Measurements from ENCODE around the gene CSPG5. TPM values are rescaled to one million over a fixed set of nuclear protein-coding genes. Genes with fewer than 3 reads are reported as not detected.

CSPG5 gene, protein sequence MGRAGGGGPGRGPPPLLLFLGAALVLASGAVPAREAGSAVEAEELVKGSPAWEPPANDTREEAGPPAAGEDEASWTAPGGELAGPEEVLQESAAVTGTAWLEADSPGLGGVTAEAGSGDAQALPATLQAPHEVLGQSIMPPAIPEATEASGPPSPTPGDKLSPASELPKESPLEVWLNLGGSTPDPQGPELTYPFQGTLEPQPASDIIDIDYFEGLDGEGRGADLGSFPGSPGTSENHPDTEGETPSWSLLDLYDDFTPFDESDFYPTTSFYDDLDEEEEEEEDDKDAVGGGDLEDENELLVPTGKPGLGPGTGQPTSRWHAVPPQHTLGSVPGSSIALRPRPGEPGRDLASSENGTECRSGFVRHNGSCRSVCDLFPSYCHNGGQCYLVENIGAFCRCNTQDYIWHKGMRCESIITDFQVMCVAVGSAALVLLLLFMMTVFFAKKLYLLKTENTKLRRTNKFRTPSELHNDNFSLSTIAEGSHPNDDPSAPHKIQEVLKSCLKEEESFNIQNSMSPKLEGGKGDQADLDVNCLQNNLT
- total RNA-seq, result not detected

DNA sequence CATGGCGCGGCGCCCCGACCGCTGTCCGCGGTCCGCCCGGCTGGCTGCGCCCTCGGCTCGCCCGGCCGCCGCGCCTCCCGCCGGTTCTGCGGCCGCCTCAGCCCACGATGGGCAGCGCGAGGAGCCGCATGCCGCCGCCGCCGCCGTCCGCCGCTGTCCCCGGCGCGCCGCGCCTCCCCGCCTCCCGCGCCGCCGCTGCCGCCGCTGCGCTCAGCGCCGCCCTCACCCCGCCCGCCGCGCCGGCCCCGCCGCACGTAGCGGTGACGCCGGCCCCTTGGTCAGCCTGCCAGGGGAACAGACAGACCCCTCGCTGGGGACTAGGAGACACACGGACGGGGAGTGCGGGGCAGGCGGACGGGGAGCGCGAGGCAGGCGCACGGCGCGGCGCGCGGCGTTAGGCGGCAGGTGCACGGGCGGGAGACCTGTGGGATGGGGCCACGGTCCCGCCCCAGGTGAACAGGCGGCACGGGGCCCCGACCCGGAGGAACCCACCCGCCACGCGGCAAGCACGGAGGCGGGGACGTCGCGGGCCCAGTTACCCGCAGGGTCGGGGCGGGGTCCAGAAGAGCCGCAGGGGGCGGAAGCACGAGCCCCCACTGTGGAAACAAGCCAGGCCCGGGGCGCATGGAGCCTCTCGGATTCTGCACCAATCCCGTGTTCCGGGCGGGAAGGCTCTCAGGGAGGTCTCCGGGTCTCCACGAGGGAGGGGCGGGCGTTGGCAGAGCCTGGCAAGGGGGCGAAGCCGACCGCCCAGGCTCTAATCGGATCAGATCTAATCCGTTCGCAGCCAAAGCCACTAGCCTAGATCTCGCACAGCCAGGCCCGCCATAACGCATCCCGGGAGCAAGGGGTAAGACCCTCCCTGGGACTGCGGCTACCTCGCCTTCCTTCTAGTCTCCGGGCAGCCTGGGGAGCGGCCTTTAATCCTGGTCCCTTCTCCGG, at the start of gene CSPG5:
Gene CSPG5, minus strand, starts transcription at position 175 of the 942 bp plus-strand sequence. Its CDS starts 172 bp downstream, at position 3.
- DNase-seq (ENCODE audit: low spot score), result no peak

DNA sequence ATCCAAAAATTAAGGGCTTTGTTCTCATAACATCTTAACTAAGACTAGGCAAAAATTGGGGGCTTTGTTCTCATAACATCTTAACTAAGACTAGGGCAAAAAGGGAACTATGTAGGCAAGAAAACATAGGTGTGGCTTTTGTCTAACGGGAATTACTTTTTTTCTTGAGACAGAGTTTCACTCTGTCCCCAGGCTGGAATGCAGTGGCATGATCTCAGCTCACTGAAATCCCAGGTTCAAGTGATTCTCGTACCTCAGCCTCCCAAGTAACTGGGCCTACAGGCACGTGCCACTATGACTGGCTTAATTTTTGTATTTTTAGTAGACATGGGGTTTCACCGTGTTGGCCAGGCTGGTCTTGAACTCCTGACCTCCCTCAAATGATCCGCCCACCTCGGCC, 49.8 kb upstream of the CSPG5 start:
- no peak for DNase-seq (ENCODE audit: low spot score)

DNA sequence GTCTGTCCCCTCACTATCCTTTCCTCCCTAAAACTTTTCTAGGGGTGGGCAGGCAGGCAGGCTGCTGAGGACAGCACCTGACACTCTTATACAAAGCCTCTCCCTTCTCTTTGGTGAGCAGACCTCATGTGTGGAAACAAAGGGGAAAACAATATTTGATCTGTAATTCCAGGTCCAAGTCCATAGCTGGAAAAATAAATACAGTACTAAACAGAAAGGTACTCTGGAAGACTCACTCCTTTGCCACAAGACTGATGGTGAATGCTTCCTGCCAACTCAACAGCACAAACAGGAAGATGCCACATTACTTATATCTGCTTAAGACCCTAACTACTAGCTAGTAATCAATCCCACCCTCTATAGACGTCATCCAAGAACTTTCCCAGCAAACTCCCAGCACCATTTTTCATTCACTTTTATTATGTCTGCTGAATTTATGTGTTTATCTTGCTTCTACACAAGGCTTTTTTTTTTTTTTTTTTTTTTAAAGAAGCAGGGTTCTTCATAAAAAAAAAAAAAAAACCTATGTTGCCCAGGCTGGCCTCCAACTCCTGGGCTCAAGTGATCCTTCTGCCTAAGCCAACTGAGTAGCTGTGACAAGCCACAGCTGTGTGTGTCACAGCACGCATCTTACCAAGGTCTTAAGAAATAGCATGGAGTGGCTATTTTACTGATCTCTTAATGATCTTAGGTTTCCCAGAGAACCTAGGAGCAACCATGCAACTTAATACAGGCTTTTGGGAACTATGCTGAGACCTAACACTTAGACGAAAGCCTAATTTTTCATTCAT, 44.2 kb upstream of the CSPG5 start:
- no peak for DNase-seq (ENCODE audit: low spot score)

DNA sequence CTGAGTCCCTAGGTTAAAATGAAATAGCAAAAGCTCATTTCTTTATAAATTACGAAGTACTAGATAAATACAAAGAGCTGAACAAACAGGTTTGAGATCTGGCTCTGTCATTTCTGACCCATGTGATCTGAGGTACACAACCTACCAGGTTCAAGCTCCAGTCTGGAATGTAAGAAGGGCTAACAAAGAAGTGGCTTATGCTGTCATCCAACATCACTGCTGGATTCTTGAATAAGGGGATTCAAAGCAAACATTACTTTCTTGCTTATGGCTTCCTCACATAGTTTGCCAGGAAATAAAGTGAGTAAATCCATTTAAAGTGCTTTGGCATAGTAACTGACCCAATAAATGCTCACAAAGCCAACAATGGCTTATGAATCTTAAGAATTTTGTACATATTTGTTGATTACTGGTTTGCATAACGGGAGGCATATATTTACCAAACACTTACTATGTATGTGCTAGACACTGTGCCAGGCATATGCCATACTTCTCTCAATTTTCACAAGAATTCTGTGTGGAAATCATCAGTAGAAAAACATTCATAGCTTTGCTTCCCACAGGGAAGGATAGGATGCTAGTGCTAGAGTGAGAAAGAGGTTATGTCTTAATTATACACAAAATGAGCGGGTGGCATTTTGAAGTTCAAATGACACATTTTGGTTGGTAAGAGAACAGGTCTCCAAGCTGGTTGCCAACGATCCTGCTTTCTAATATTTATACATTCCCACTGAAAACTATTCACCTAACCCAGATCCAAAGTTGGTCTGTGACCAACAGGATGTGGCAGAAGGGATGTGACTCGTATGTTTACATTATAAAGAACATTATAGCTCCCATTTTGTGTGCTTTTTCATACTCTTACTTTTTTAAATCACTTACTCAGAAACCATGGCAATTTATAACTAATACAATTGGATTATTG, 38.7 kb upstream of the CSPG5 start:
- no peak for DNase-seq (ENCODE audit: low spot score)

DNA sequence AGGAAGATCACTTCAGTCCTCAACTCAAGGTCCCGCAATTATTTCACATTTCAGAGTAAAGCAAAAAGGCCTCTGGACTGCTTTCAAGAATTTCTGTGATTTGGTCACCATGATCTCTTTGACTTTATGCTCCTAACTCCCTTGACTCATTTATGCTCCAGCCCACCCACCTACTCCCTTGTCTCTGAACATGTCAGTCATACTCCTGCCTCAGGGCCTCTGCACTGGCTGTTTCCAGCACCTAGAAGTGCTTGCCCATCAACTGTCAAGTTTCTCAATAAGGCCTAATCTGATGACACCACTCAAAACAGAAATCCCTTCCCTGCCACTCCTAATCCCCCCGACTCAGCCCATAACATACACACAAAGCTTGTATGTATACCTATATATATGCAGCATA, 36.1 kb upstream of the CSPG5 start:
- DNase-seq (ENCODE audit: low spot score), result no peak

DNA sequence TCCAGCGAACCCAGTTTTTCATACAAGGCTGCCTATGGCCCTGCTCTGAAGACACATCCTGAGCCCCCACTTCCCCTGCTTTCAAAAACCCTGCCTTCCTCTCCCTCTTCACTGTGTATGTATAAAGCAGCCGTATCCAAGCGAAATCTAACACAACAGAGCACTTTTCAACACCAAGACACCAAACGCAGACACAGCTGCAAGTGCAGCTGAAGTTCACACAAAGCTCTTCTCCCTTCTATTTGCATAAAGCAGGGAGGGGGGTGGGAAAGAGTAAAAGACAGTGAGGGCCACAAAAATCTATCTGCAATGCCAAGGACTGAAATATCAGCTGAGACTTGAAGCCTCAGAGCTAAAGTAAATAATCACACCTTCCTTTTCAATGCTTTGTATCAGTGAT, 35.1 kb upstream of the CSPG5 start:
- no peak for DNase-seq (ENCODE audit: low spot score)

DNA sequence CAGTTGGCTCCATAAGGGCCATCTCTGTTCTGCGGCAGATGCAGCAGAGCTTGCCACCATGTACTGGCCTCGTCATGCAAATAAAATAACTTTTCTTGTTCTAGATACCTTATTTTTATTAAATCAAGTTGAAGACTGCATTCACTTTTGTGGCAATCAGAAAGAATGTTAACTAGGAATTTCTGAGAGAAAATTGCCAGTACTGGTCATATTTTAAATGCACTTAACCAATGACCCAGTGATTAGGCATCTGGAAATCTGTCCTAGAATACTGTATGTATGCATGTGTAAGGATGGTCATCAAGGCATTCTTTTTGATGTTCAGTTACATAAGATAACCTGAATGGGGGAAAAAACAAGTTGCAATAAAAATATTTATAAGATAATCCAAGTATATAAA, 34.2 kb upstream of the CSPG5 start:
- no peak for DNase-seq (ENCODE audit: low spot score)

DNA sequence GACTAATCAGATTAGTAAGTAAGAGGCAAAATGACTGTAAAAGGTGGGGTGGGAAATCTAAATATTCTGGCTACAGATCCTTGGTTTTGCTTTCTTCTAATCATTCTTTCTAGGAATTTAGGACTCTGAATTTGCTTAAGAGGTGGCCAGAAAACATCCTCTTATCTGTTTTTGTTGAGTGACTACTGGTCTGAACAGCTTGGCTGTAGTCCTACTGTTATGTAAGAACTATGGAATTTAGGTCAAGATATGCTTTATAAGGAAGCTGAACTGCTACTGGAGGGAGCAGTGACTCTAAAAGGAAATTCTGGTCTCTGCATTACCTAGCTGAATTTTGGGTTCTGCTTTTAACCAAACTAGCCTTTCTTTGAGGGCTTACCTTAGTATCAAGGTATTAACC, 33.5 kb upstream of the CSPG5 start:
- no peak for DNase-seq (ENCODE audit: low spot score)

DNA sequence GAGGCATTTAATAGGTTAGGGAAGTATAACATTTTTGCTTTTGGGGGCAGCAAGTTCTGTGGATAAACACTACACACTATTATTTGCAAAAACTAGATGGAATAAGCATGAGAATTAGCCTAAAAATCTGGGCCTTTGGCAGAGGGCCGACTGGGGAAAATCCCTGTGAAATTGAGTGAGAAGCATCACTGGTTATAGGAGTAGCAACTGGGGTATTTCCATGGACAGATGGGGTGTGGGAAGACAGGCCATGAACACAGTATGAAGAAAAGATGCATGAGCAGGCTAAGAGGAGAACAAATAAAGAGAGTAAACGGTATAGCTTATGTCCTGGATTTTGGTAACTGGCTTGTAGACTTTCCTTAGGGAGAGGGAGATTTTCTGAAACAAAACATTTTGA, 32.9 kb upstream of the CSPG5 start:
- no peak for DNase-seq (ENCODE audit: low spot score)

DNA sequence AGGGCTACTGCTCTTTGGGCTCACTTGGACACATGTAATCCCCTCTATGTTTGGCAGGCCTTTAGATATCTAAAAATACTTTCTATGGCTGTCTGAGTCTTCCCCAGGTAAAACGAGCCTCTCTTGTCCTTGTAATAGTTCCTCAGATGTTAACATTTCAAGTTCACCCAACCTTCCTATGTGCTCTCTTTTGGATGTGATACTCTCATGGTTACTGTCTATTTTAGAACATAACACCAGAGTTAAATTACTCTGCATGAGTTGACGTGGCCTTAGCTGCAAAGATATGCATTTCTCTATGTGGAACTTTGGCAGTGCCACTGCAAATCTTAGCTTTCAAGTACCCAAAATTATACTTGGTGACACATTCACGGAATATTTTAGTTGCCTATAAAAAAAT, 31.9 kb upstream of the CSPG5 start:
- DNase-seq (ENCODE audit: low spot score), result no peak

DNA sequence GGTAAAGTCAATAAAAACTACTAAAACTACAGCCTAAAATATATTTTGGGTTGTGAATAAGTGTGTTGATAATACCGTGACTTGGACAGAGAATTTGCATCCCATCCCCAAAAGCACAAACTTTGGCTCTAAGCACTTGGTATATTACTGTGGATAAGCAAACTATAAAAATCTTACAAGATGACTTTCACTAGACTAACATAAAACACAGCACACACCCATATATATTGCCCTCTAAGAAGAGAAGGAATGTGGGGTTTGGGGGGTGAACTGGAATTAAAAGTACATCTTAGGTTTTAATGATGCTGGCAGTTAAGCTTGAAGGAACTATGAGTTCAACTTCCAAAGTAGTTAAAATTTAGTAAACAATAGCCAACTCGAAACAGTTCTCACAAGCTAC, 28.7 kb upstream of the CSPG5 start:
- no peak for DNase-seq (ENCODE audit: low spot score)

DNA sequence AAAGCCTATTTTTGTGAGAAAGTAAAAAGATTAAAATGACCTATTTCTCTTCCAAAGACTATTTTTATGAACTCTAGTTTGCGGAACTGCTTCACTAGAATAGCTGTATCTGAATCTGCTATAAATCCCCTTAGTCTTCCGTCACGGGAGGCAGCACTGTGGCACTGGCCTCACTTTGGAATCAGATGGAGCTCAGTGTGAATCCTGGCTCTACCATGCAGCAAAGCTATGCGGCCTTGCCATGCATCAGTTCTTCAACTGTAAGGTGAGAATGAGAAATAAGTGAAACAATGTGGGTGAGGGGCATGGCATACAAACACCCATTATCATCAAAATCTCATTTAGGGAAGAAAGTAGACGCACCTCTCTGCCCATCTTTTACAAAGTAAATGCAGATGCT, 27.5 kb upstream of the CSPG5 start:
- DNase-seq (ENCODE audit: low spot score), result no peak

DNA sequence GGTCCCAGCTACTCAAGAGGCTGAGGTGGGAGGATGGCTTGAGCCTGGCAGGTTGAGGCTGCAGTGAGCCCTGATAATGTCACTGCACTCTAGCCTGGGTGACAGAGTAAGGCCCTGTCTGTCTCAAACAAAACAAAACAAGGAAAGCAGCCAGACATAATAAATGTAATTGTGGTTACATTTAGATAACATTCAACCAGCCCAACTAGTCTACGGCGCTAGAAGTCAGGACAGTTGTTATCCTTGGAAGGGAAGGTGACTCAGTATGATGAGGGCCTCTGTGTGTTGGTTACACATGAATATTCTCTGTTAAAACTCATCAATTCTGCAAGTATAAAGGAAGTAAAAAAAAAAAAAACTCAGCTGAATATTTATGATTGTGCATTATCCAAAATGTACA, 27.0 kb upstream of the CSPG5 start:
- DNase-seq (ENCODE audit: low spot score), result no peak

DNA sequence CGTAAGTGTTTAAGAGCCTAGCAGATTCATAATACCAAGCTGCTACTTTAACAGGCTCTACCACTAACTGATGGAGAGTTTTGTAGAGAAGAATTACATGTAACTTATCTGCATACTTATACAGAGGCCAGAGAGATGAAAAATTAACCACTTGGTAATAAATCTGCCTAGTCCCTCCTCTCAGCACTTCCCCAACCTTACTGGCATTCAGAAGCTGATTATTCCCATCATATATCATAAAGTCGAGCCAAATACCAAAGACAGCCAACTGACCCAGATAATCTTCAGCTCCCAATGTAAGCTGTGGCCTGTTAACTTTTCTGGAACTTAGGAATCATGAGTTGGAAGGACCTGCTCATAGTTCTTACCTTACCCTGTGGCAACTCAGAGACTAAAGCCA, 25.5 kb upstream of the CSPG5 start:
- DNase-seq (ENCODE audit: low spot score), result no peak

DNA sequence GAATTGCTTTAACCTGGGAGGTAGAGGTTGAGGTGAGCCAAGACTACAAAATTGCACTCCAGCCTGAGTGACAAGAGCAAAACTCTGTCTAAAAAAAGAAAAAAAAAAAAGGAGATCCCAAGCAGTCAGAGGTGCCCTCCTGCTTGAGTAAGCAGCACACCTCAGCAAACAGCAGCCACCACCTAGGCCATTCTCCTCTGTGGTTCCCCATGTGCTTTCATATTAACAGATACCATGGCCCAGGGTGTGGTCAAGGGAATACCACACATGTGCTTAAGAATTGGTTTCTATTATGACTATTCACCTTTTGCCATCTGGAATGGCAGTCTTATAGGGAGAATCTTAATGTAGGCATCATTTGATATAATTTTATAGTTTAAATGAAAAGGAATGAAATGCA, 24.7 kb upstream of the CSPG5 start:
- DNase-seq (ENCODE audit: low spot score), result no peak

DNA sequence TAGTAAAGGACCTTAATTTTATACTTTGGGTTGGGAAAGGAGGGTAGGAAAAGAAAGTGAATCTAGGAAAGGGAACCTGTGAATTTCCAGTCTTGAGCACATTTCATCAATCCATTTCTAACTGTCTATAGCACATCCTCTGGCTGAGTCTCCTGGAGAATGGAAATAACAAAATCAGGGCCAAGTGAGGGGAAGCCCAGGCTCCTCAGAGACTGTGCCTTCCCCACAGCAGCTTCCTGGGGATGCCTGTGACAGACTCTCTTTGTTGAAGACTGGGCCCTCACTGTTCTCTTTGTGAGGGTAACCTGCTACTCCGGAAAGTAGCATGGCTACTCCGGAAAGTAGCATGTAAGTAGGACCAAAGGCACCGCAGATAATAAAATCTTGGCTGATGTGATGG, 22.6 kb upstream of the CSPG5 start:
- no peak for DNase-seq (ENCODE audit: low spot score)

DNA sequence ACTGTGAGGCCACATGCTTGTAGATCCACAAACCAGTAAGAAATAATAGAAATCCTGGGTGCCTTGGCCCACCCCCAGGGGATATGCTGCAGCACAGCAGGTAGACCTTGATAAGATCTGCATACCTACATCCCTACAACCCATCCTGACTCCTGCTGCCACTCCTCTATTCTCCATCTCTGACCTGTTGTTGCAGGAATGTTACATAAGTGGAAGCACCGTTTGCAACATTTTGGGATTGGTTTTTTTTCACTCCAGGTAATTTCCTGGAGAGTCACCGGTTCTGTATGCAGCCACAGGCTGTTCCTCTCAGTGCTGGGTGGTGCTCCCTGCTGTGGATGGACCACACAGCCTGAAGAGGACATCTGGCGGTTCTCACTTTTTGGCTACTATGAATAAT, 16.1 kb upstream of the CSPG5 start:
- no peak for DNase-seq (ENCODE audit: low spot score)

DNA sequence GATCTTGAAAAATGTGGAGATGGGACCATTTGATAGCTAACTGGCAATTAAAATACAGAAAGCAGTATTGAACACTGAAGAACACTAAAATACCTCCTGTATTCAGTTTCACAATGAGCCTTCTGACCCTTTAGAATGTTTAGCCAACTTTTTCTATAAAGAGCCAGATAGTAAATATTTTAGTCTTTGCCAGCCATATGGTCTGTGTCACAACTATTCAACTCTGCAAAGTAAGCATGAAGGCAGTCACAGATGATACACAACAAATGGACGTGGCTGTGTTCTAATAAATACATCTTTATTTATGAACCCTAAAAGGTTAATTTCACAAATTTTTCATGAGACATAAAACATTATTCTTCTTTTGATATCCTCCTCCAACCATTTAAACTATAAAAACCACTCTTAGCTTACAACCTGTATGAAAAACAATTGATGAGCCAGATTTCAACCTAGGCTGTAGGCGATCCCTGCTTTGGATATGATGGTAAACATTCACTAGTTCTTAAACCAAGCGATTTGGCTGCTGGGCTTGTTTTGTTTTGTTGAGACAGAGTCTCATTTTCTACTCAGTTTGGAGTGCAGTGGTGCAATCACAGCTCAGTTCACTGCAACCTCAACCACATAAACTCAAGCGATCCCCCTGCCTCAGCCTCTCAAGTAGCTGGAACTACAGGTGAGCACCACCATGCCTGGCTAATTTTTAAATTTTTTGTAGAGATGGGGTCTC, 13.6 kb upstream of the CSPG5 start:
- DNase-seq (ENCODE audit: low spot score), result no peak

DNA sequence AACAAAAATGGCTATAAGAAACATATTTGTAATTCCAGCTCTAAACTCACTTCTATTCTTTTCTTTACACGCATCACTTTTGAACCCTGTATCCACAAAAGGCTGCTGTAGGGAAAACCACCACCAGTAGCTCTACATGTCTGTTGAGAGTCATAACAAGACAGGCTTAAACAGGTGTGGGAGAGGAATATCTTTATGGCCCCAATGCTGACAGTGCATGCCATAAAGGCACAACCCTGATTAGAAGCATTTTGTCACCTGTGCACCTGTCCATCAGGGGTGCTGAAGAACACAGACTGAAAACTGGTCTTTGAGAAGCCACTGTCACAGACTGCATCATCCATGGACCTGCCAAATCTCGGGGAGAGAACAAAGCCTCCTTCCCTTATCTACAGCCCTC, 11.6 kb upstream of the CSPG5 start:
- no peak for DNase-seq (ENCODE audit: low spot score)

DNA sequence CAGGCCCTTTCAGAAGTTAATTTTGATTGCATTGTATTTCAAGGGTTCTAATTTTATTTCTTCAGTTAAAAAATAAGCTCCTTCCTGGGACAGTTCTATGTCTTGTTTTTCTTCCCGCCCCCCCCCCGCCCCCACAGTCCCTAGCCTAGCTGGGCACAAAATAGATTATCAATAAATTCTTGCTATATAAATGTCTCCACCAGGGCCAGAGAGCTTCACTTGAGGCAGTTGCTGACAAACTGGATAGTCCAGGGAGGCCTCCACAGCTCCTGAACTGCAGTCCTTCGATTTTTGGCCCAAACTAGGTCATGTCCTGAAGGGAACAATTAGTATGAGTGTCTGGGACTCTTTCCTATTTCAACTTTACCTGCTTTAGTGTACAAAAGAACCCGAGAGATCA, 9.9 kb upstream of the CSPG5 start:
- no peak for DNase-seq (ENCODE audit: low spot score)

Data from ureter (tissue), 1 donor.